Left hindlimb (tissue), 1 donor: Measurements from ENCODE around the gene MKNK1.
"Not testable (repeated sequence)": the region's sequence is repeated elsewhere in the genome, so short reads cannot be mapped to it uniquely, and the experiment has no call there.

Source experiments
- DNase-seq: peaks from one replicate; pipeline ENCODE4 v3.0.0-alpha.2; 2018

Gene MKNK1

GRCh38 chr1:46603858-46604549 lies at the start of gene MKNK1:
MKNK1 (minus strand) TSS chr1:46604268; CDS start chr1:46583327, 20,941 bp downstream.
- peak; percentile 98 for DNase-seq

GRCh38 chr1:46653405-46653958 lies 49.4 kb upstream of the MKNK1 start:
- no peak for DNase-seq

GRCh38 chr1:46652321-46653100 lies 48.4 kb upstream of the MKNK1 start:
- DNase-seq: no peak

DNA sequence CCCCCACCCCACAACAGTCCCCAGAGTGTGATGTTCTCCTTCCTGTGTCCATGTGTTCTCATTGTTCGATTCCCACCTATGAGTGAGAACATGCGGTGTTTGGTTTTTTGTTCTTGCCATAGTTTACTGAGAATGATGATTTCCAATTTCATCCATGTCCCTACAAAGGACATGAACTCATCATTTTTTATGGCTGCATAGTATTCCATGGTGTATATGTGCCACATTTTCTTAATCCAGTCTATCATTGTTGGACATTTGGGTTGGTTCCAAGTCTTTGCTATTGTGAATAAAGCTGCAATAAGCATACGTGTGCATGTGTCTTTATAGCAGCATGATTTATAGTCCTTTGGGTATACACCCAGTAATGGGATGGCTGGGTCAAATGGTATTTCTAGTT lies 47.1 kb upstream of the MKNK1 start:
- DNase-seq: not testable (repeated sequence)

- no peak for DNase-seq
These were observed 46.4 kb upstream of the MKNK1 start for GRCh38 chr1:46650491-46650890.

- DNase-seq: no peak
These were observed 45.7 kb upstream of the MKNK1 start for GRCh38 chr1:46649764-46650163.

- no peak for DNase-seq
These were observed 43.5 kb upstream of the MKNK1 start for GRCh38 chr1:46647611-46648010.

DNA sequence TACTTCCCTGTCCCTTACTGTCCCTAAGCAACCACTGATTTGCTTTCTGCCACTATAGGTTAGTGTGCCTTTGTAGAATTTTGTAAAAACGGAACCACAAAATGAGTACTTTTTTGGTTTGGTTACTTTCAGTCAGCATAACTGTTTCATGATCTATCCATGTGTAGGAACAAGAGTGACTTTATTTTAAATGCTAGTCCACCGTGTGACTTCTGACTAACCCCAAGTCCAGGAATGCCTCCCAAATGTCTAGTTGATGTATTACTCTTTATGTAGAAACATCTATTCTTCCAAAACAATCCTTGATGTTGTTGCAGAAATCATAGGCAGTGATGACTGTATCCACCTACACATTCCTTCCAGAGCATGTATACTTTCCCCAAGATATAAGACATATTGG lies 42.8 kb upstream of the MKNK1 start:
- no peak for DNase-seq

GRCh38 chr1:46646331-46646730 lies 42.3 kb upstream of the MKNK1 start:
- DNase-seq: no peak

DNA sequence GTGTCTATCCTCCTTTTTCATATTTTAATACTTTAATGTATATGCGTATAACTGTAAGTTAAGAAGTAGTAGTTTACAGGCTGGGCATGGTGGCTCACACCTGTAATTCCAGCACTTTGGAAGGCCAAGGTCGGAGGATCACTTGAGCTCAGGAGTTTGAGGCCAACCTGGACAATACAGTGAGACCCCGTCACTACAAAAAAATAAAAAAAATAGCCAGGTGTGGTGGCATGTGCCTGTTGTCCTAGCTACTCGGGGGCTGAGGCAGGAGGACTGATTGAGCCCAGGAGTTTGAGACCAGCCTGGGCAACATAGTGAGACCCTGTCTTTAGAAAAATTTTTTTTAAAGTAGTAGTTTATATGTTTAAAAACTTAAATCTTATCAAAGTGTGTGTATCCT lies 41.7 kb upstream of the MKNK1 start:
- DNase-seq: no peak

DNA sequence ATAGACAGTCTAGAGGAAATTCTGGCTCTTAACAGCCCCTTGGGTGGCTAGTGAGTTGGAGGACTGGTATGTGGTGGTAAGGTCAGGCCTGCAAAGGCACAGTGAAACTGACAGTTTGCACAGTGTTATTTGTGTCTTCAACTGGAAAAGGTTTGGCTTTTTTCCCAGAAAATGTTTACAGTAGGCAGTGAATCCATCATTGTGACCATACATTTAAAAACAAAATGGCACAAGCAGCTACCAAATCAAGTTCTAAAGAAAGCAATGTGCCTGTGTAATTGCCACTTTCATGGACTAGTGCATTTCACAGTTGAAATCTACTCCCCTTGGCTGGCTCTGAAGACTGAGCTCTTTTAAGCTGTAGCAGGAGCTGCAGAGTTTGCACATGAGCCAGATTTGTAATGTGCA lies 39.3 kb upstream of the MKNK1 start:
- DNase-seq: no peak

DNA sequence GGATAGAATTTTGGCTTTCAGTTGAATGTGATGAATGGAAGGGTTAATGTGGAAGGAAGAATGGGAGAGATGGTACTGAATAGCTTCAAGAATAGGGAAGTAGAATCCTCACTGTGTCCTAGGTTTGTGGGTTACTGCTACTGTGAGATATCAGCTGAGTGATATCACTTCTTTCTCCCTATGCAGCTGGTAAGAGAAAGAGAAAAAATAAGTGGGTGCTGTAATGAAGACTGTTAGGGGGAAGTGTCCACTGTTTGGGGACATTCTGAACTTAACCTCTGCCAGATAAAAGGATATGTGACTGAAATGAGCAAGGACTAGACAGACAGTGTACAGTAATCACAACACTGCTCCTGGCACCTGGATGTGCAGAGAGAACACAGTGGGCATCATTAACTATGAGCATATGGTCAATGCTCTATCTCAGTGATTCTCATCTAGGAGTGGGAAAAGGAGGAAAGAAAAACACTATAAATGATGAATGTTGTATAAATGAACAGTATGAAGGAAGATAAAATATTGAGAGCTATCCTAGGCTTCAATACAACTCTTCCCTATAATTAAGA lies 38.1 kb upstream of the MKNK1 start:
- no peak for DNase-seq

GRCh38 chr1:46639547-46639946 lies 35.5 kb upstream of the MKNK1 start:
- DNase-seq: no peak

GRCh38 chr1:46638921-46639320 lies 34.9 kb upstream of the MKNK1 start:
- no peak for DNase-seq

GRCh38 chr1:46637444-46638083 lies 33.5 kb upstream of the MKNK1 start:
- no peak for DNase-seq

GRCh38 chr1:46635205-46635604 lies 31.1 kb upstream of the MKNK1 start:
- no peak for DNase-seq

- no peak for DNase-seq
These were observed 26.7 kb upstream of the MKNK1 start for GRCh38 chr1:46630719-46631118.

- no peak for DNase-seq
These were observed 19.9 kb upstream of the MKNK1 start for GRCh38 chr1:46623743-46624644.

- DNase-seq: no peak
These were observed 18.3 kb upstream of the MKNK1 start for GRCh38 chr1:46622344-46622743.

DNA sequence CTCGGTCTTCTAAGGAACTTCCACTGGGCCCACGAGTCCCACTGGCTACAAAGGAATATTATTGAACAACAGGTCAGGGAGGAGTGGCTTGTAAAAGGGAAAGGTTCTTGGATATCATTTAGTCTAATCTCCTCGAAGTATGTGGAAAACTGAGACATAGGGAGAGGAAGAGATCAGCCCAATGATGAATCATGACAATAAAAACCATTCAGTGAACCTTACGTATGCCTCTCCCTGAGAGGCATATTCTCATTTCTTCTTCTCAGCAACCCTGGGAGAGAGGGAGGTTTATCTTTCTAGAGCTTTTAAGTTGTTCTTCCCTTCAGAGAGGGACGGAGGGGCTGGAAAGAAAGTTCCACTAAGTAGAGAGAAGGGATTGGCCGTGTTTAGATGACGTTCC lies 17.9 kb upstream of the MKNK1 start:
- no peak for DNase-seq

DNA sequence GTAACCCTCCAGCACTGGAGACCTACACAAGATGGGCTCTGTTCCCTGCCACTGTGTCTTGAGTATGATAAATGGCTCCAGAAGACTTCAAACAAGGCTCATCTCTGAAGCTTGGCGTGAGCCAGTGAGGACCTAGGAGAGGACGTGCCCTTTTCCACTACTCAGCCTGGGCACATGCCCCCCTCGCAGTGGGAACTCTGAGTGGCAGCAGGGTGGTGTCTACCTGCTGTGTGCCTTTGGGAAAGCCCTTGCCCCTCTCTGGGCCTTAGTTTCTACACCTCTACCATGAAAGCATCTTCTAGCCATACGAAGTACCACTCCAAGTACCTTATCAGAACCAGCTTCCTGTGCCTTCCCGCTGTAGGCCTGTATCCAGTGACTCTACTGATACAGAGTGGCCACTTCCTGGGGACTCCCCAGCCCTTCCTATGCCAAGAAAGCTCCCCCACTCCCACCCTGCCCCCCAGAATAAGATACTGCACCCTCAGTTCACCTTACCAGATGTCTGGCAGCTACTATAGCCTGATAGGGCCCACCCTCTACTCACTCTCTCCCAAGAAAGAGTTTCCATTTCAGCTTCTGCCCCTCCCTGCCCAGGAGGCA lies 15.7 kb upstream of the MKNK1 start:
- DNase-seq: no peak
